ENCODE results near the gene LAMA4.

GRCh38 chr6:112206110-112206458 lies 48.3 kb downstream of the LAMA4 start:
- TF ChIP-seq GATA3 (IDR thresholded peaks at IDR 0.05; ENCODE audit: low read depth, low read length) (no peak), GATA2 (IDR thresholded peaks at IDR 0.05; ENCODE audit: low read depth, low read length) (no peak)
